Hematopoietic multipotent progenitor cell treated with erythropoietin and hydrocortisone succinate and interleukin-3 and kit ligand, for 17 days (in vitro differentiated cells): Measurements from ENCODE around the gene ATP11B.

Source experiments
- DNase-seq: peaks from one replicate; pipeline ENCODE4 v3.0.0-alpha.2; 2015; ENCODE audit warnings: low spot score

ATP11B gene

DNA sequence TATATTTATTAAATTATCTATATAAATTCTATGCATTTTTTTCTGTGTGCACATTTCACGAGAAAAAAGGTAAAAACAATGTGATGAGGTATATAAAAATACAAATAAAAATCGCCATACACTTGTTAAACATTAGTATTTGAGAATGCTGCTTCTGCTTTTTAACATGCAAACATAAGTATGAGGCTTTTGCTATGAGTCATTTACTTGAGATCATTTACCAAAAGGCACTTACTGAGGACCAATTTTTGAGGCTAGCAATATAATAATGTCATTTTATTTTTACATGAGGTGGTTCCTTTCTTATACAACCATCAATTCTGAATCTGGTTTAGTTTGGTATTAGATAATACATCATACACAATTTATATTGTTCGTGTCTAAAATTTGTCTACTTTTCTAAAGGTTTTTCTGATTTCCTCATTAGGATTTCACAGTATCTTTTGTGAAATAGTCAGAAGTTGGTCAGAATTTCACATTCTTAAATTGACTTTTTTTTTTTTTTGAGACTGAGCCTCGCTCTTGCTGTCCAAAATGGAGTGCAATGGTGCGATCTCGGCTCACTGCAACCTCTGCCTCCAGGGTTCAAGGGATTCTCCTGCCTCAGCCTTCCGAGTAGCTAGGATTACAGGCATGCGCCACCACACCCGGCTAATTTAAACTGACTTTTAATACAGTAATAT, 161.4 kb downstream of the ATP11B start:
- no peak for DNase-seq

DNA sequence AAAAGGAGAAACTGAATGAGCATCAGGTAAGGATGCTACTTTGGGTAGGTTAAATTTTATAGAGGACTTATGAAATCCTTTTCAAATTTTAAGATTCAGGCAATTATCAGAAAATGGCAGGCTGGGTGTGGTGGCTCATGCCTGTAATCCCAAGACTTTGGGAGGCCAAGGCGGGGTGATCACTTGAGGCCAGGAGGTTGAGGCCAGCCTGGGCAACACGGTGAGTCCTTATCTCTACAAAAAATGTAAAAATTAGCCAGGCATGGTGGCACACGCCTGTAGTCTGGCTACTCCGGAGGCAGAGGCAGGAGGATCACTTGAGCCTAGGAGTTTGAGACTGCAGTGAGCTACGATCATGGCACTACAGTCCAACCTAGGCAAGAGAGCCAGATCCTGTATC, 163.9 kb downstream of the ATP11B start:
- DNase-seq = peak; percentile 90

DNA sequence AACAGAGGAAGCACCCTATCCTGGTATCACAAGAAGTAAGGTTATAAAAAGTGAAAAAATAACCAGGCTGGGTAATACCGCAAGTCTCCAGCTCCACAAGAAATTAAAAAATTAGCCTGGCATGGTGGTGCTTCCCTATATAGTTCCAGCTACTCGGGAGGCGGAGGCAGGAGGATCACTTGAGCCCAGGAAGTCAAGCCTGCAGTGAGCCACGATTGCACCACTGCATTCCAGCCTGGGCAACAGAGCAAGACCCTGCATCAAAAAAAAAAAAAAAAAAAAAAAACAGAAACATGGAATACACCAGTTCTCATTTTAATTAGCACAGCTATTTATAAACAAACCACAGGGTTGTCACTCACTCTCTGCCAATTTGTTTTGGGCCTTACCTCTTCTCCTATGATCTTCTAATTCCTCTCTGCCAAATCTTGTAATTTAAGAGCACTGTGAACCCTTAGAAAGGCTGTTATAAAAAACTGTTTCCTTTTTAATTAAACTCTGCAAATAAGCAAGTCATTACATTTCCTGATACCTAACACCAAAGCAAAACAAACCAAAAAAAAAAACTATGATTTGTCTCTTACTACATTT, 164.5 kb downstream of the ATP11B start:
- peak; percentile 65 for DNase-seq

DNA sequence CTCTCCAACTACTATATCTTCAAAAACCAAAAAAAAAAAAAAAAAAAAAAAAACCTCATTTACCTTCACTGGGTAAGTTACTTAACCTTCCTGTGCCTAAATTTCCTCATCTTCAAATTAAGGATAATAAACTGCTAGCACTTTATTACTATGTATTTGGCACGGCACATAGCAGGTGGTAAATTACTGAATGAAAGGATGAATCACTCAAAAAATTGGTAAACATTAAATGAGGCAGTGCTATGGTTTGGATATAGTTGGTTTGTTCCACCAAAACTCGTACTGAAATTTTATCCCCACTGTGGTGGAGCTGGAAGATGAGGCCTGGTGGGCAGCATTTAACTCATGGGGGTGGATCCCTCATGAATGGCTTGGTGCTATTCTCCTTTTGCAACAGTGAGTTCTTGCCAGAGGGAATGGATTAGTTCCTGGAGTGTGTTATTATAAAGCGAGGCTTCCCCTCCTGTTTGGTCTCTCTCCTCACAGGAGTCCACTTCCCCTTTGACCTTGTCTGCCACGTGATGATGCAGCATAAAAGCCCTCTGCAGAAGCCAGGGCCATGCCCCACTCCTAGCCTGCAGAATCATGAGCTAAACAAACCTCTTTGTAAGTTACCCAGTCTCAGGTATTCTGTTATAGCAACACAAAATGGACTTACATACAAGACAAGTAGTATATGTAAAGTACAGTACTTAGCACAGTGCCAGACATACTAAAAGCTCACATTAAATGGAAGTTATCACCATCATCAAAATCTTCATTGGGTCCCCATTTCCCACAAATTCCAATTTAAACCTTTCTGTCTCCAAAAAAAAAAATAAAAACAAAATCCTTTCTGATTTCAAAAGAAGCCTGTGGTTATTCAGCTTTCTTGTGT, 166.4 kb downstream of the ATP11B start:
- DNase-seq = peak; percentile 58

DNA sequence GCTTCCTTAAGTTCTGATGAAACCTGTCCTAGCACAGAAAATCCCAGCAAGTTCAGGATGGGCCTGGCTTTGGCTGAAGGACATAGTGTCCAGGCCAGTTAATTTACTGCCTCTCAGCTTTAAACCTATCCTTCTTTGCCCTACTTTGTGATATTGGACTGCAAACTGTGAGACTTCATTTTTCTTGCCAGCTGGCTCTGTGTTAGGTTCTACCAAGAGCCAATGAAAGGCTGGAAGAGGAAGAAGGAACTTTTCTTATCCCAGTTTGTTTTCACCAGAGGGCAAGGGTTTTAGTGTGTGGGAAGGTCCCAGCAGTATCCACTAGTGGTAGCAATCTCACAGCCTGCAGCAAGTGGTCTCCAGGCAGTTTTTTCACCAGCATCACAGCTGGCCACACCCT, 168.9 kb downstream of the ATP11B start:
- DNase-seq = peak; percentile 73

DNA sequence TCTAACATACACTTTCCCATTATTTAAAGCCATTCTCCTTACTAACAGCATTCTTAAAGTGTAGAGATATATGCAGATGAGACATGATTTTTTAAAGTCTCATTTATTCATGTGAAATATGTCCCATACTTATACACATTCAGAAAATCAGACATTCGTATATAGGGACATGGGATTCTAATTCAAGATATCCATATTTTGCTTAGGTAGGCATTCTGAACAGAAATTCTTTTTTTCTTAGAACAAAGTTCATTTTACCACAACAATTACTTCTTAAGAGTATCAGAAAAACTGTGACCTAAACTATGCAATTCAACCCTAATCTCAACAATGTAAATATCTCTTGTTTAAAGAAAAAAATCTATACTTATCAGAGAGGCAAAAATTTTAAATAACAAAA, 170.9 kb downstream of the ATP11B start:
- DNase-seq = no peak

DNA sequence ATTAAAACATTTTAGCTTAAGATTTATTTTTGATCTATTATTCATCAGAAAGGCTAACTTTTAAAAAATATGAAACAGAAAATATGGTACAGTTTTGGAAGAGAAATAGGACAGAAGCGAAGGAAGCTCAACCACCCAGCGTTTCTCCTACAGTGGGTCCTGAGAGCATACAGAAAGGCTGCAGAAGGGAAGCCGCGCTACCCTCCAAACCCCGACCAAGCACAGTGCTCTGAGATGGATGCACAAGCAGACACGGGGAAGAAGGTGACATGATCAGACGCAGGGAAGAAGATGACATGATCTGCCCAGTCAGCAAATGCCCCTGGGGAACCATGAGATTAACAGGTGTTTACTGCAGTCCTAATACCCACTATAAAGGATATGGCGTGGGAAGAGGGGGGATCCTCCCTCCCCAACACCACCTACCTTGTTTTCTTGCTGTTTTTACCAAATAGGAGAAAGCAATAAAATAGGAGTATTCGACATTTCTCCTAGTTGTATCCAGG, 172.6 kb downstream of the ATP11B start:
- no peak for DNase-seq

DNA sequence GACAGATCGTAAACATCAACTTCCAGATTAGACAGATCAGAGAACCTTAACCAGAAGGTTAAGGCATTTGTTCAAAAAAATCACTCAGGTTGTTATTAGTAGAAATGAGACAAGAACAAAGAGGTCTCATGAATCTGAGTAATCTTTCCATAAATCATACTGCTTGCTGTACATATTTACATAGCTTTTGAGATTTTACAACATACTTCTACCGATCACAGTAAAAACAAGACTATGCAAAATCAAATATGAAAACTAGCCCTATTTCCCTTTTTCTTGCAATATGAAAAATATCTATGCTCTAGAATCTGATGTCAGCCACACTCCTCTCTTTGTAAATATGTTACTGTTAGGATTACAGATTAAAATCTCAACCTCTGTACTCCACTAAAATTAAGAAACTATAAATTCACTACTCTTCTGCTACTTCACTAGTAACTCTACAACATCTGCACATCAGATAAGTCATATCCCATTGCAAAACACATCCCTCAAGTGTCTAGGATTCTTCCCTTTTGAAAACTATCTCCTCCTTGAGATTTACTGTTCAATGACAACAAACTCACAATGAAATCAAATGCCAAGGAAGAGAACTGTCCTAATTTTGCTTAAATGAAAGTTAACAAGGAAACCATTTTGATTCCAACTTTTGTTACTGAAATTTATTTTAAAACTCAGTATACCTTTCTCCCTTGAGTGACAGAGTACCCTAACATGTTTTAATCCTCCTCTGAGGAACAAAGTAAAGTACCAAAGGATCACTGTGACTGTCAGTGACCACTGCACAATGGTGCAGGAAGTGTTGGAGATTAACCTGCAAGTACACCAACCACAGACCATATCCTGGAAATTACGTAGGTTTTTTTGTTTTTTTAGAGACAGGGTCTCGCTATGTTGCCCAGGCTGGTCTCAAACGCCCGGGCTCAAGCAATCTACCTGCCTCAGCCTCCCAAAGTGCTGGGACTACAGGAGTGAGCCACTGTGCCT, 174.2 kb downstream of the ATP11B start:
- DNase-seq = peak; percentile 40

DNA sequence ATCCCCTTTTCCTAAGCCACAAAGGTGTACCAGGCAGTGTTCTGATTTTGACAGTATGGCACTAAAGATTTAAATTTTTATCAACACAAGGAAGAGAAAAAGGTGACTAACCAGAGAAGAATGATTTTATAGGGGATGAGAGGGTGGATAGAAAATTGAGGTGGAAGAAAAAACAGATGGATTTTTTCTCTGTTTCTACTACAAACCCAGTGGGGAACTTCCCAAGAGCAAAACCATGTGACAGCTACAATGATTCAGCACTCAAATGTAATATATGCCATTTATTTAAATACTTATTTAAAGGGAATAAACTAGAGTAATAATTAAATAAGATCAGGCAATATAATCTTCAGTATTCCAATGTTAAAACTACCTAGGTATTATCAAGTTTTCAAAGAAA, 176.0 kb downstream of the ATP11B start:
- peak; percentile 75 for DNase-seq

DNA sequence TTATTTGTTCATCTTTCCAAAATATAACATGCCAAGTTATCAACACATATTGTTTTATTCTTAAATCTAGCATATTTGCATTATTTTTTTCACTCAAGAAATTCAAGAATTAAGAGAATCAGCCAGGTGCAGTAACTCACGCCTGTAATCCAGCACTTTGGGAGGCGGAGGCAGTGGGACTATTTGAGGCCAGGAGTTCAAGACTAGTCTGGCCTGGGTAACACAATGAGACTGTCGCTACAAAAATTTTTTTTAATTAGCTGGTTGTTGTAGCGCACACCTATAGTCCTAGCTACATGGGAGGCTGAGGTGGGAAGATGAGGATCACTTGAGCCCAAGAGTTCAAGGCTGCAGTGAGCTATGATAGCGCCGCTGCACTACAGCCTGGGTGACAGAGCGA, 176.5 kb downstream of the ATP11B start:
- DNase-seq = peak; percentile 44

DNA sequence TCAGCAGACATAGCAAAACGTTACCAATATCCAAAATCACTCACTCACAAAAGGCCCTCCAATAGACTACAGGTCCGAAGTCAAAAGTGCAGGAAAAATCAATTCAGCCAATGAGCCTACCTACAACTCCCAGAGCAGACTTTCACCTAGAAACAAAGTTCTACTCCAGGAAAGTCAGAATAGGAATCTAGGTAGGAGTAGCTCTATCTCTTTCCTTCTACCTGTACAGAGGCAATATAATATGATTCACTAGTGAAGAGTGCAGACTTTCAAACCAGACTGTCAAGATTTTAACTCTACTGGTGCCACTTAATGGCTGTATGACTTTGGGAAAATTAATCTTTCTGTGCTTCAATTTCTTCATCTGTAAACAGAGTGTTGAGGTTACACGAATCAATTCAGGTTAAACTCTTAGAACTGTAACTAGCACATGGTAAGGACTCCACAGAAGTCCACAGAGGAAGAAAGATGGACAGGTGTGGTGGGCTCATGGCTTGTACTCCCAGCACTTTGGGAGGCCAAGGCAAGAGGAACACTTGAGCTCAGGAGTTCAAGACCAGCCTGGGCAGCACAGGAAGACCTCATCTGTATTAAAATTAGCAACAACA, 177.6 kb downstream of the ATP11B start:
- DNase-seq = peak; percentile 64
